H9 (cell line): ENCODE data around the gene ADGRB3. TPM values are rescaled to one million over a fixed set of nuclear protein-coding genes. Genes with fewer than 3 reads are reported as not detected.

Source experiments
- DNase-seq: peaks from one replicate; pipeline ENCODE4 v3.0.0-alpha.2; 2017
- H2AFZ ChIP-seq: one replicate; pipeline ENCODE4 v1.6.1; 2013; ENCODE audit warnings: mild to moderate bottlenecking, low read length, control low read depth, moderate library complexity
- H2AK5ac ChIP-seq: 2 replicates; pipeline ENCODE4 v1.6.1; 2013; ENCODE audit warnings: low read length, control low read depth, mixed read lengths; ENCODE audit not compliant: insufficient read length
- H2BK120ac ChIP-seq: one replicate; pipeline ENCODE4 v1.6.1; 2013; ENCODE audit warnings: low read depth, mild to moderate bottlenecking, low read length, control low read depth, inconsistent platforms; ENCODE audit not compliant: poor library complexity, severe bottlenecking
- H2BK12ac ChIP-seq: 2 replicates; pipeline ENCODE4 v1.6.1; 2013; ENCODE audit warnings: low read length, control low read depth, mixed read lengths, low read depth; ENCODE audit not compliant: insufficient read length
- H2BK15ac ChIP-seq: 2 replicates; pipeline ENCODE4 v1.6.1; 2013; ENCODE audit warnings: low read depth, low read length, control low read depth
- H2BK20ac ChIP-seq: one replicate; pipeline ENCODE4 v1.6.1; 2013; ENCODE audit warnings: low read depth, mild to moderate bottlenecking, low read length, control low read depth, inconsistent platforms; ENCODE audit not compliant: poor library complexity, severe bottlenecking
- H2BK5ac ChIP-seq: 2 replicates; pipeline ENCODE4 v1.6.1; 2013; ENCODE audit warnings: low read length, control low read depth, mixed read lengths; ENCODE audit not compliant: insufficient read length
- H3K14ac ChIP-seq: 2 replicates; pipeline ENCODE4 v1.6.1; 2013; ENCODE audit warnings: low read length, control low read depth; ENCODE audit not compliant: insufficient read depth
- H3K18ac ChIP-seq: 2 replicates; pipeline ENCODE4 v1.6.1; 2013; ENCODE audit warnings: low read depth, mild to moderate bottlenecking, mixed read lengths, low read length, control low read depth; ENCODE audit not compliant: insufficient read length
- H3K23ac ChIP-seq: 2 replicates; pipeline ENCODE4 v1.6.1; 2013; ENCODE audit warnings: low read length, control low read depth, mixed read lengths, low read depth; ENCODE audit not compliant: insufficient read length
- H3K23me2 ChIP-seq: 2 replicates; pipeline ENCODE4 v1.6.1; 2013; ENCODE audit warnings: low read depth, mild to moderate bottlenecking, mixed read lengths, low read length, control low read depth; ENCODE audit not compliant: insufficient read length, poor library complexity, severe bottlenecking
- H3K27ac ChIP-seq: 2 replicates; pipeline ENCODE4 v1.5.1; 2013; ENCODE audit warnings: low read length, control low read depth, mixed read lengths, low read depth; ENCODE audit not compliant: insufficient read length
- H3K27me3 ChIP-seq: 2 replicates; pipeline ENCODE4 v1.6.1; 2013; ENCODE audit warnings: low read length, control low read depth, inconsistent platforms; ENCODE audit not compliant: insufficient read depth
- H3K4ac ChIP-seq: 2 replicates; pipeline ENCODE4 v1.6.1; 2013; ENCODE audit warnings: low read depth, mild to moderate bottlenecking, control low read depth, inconsistent platforms, low read length, moderate library complexity
- H3K4me1 ChIP-seq: 2 replicates; pipeline ENCODE4 v1.6.1; 2013; ENCODE audit warnings: low read length, control low read depth, inconsistent platforms; ENCODE audit not compliant: insufficient read depth
- H3K4me2 ChIP-seq: 2 replicates; pipeline ENCODE4 v1.6.1; 2013; ENCODE audit warnings: low read length, control low read depth, mixed read lengths; ENCODE audit not compliant: insufficient read length, insufficient read depth
- H3K56ac ChIP-seq: 2 replicates; pipeline ENCODE4 v1.6.1; 2013; ENCODE audit warnings: low read depth, mild to moderate bottlenecking, mixed read lengths, low read length, control low read depth; ENCODE audit not compliant: insufficient read length
- H3K79me1 ChIP-seq: 2 replicates; pipeline ENCODE4 v1.6.1; 2013; ENCODE audit warnings: low read depth, mild to moderate bottlenecking, moderate library complexity, low read length, control low read depth, inconsistent platforms; ENCODE audit not compliant: insufficient read depth, poor library complexity, severe bottlenecking
- H3K79me2 ChIP-seq: 2 replicates; pipeline ENCODE4 v1.6.1; 2013; ENCODE audit warnings: low read length, control low read depth, inconsistent platforms; ENCODE audit not compliant: insufficient read depth
- H3K9ac ChIP-seq: 2 replicates; pipeline ENCODE4 v1.6.1; 2013; ENCODE audit warnings: low read length, control low read depth, mixed read lengths; ENCODE audit not compliant: insufficient read length; ENCODE audit errors: extremely low read depth
- H3K9me3 ChIP-seq: one replicate; pipeline ENCODE4 v1.6.1; 2013; ENCODE audit warnings: low read depth, low read length, inconsistent platforms; ENCODE audit not compliant: control insufficient read depth
- H3T11ph ChIP-seq: one replicate; pipeline ENCODE4 v1.6.1; 2013; ENCODE audit warnings: mild to moderate bottlenecking, low read length, control low read depth, inconsistent platforms
- H4K20me1 ChIP-seq: one replicate; pipeline ENCODE4 v1.6.1; 2013; ENCODE audit not compliant: control insufficient read depth, insufficient read length, insufficient read depth
- H4K5ac ChIP-seq: 2 replicates; pipeline ENCODE4 v1.6.1; 2013; ENCODE audit warnings: low read depth, mild to moderate bottlenecking, mixed read lengths, low read length, control low read depth; ENCODE audit not compliant: insufficient read length
- H4K8ac ChIP-seq: replicated peaks from 2 replicates; pipeline ENCODE4 v1.6.1; 2013; ENCODE audit warnings: low read length, control low read depth, mixed read lengths, low read depth; ENCODE audit not compliant: insufficient read length
- H4K91ac ChIP-seq: 2 replicates; pipeline ENCODE4 v1.6.1; 2013; ENCODE audit warnings: low read depth, mild to moderate bottlenecking, moderate library complexity, mixed read lengths, low read length, control low read depth; ENCODE audit not compliant: insufficient read length
- H3K27ac Mint-ChIP-seq, 3 experiments: 2 replicates in 2 of 3; 3 replicates in 1 of 3; pipeline ENCODE4 v1.8.0; 2020 to 2021; ENCODE audit warnings: mixed read lengths in 3 of 3, mild to moderate bottlenecking in 1 of 3, moderate library complexity in 1 of 3
- H3K27me3 Mint-ChIP-seq: 2 replicates; pipeline ENCODE4 v1.8.0; 2021; ENCODE audit warnings: low read depth, mild to moderate bottlenecking, moderate library complexity, mixed read lengths
- H3K36me3 Mint-ChIP-seq, 3 experiments: 2 replicates in 2 of 3; 3 replicates in 1 of 3; pipeline ENCODE4 v1.8.0; 2020 to 2021; ENCODE audit warnings: low read depth in 3 of 3, mixed read lengths in 3 of 3; ENCODE audit not compliant: insufficient read depth in 1 of 3
- H3K4me1 Mint-ChIP-seq, 2 experiments: 2 replicates each; pipeline ENCODE4 v1.8.0; 2020; ENCODE audit warnings: mixed read lengths in 2 of 2
- H3K4me3 Mint-ChIP-seq, 2 experiments: 2 replicates in 1 of 2; 3 replicates in 1 of 2; pipeline ENCODE4 v1.8.0; 2020 to 2021; ENCODE audit warnings: mild to moderate bottlenecking in 2 of 2, mixed read lengths in 2 of 2, moderate library complexity in 1 of 2
- H3K9me3 Mint-ChIP-seq, 2 experiments: 2 replicates in 1 of 2; 3 replicates in 1 of 2; pipeline ENCODE4 v1.8.0; 2020; ENCODE audit warnings: mild to moderate bottlenecking in 2 of 2, mixed read lengths in 2 of 2, moderate library complexity in 1 of 2
- WGBS: extraction: QIAGEN DNeasy Blood & Tissue Kit; methylation state at CpG from one replicate; pipeline ENCODE4 v1.1.7; 2013; ENCODE audit warnings: missing lambda C conversion rate, low lambda C conversion rate, mixed read lengths; ENCODE audit not compliant: insufficient read length; ENCODE audit errors: extremely low coverage; 5-methylcytosine and 5-hydroxymethylcytosine counted together
- total RNA-seq: library from RNA; stranded (reverse); gene quantifications from 2 replicates; pipeline ENCODE4 v1.2.1, GENCODE V29; 2021
- TF ChIP-seq, protein P1 (sequence below): fragments of 200-600 bp; sonication (generic); conservative IDR thresholded peaks from 3 replicates; pipeline ENCODE4 v1.8.0; 2021; ENCODE audit warnings: antibody characterized with exemption, mild to moderate bottlenecking

The ADGRB3 gene
- total RNA-seq, 1 experiment from 2014 or later: 0.37 TPM

DNA sequence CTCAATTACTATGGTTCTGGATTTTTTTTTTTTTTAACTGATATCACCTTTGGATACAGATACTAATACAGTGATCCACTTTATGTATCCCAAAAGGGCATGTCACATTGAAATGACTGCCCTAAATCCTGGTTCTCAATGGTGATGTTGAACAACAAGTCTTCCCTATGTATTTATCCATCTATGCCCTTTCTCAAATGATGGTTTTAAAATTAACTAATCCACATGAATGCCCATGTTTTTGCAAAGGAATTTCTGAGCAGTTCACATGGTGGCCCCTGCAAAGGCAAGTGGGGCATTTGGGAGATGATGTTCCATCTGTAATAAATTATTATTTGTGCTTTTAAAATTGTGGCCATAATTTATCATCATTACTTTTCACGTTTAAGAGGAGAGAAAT lies 2.7 kb downstream of the ADGRB3 start:
- H2AFZ ChIP-seq: no peak overlapping the region
- peaks cover 32 to 35% of the 10 kb centered on the region in 2 experiments for H3K4me1 Mint-ChIP-seq
- no peak overlapping the region for H3K23ac ChIP-seq
- no peak overlapping the region for H2BK120ac ChIP-seq
- H3K27ac Mint-ChIP-seq: no peak overlapping the region
- no peak overlapping the region for H4K5ac ChIP-seq
- H3K27me3 ChIP-seq: peaks cover 4% of the 10 kb centered on the region; the same call in 1 of the 2 replicates
- H3K27me3 Mint-ChIP-seq: peaks cover 81% of the 10 kb centered on the region
- no peak overlapping the region for H2BK15ac ChIP-seq
- no peak overlapping the region for H3K9ac ChIP-seq
- no peaks in the 10 kb centered on the region for H3K79me1 ChIP-seq
- H2BK5ac ChIP-seq: no peak overlapping the region
- peaks cover 25% of the 10 kb centered on the region for H3K23me2 ChIP-seq
- no peak overlapping the region for H4K8ac ChIP-seq
- peaks cover 6% of the 10 kb centered on the region; the same call in 1 of the 2 replicates for H3K4me1 ChIP-seq
- no peak for DNase-seq
- H4K20me1 ChIP-seq: no peaks in the 10 kb centered on the region
- no peak overlapping the region for H3K27ac ChIP-seq
- H3K18ac ChIP-seq: no peak overlapping the region
- H2AK5ac ChIP-seq: no peak overlapping the region
- H2BK12ac ChIP-seq: no peak overlapping the region
- H2BK20ac ChIP-seq: no peak overlapping the region
- no peak overlapping the region for H4K91ac ChIP-seq
- H3K4me2 ChIP-seq: no peak overlapping the region
- no peaks in the 10 kb centered on the region for H3K9me3 ChIP-seq
- no peaks in the 10 kb centered on the region; a peak in 3 of 5 replicates for H3K9me3 Mint-ChIP-seq
- WGBS: no CpG with 5 or more reads among the region's 1 CpG
- no peak overlapping the region for H3K56ac ChIP-seq
- no peaks in the 10 kb centered on the region for H3K36me3 Mint-ChIP-seq
- no peak overlapping the region for H3K4me3 Mint-ChIP-seq
- no peak overlapping the region for H3K14ac ChIP-seq
- H3K4ac ChIP-seq: no peak overlapping the region
- H3T11ph ChIP-seq: no peak overlapping the region
- H3K79me2 ChIP-seq: no peaks in the 10 kb centered on the region
- TF ChIP-seq, protein P1, sequence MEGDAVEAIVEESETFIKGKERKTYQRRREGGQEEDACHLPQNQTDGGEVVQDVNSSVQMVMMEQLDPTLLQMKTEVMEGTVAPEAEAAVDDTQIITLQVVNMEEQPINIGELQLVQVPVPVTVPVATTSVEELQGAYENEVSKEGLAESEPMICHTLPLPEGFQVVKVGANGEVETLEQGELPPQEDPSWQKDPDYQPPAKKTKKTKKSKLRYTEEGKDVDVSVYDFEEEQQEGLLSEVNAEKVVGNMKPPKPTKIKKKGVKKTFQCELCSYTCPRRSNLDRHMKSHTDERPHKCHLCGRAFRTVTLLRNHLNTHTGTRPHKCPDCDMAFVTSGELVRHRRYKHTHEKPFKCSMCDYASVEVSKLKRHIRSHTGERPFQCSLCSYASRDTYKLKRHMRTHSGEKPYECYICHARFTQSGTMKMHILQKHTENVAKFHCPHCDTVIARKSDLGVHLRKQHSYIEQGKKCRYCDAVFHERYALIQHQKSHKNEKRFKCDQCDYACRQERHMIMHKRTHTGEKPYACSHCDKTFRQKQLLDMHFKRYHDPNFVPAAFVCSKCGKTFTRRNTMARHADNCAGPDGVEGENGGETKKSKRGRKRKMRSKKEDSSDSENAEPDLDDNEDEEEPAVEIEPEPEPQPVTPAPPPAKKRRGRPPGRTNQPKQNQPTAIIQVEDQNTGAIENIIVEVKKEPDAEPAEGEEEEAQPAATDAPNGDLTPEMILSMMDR: no peak
